Nephron progenitor cell (in vitro differentiated cells): ENCODE measurements around the gene SPDYC.

Experiments
- DNase-seq: peaks from one replicate; pipeline ENCODE4 v3.0.0; 2021
- H3K27ac Mint-ChIP-seq: 2 replicates; pipeline ENCODE4 v1.8.0; 2021; ENCODE audit warnings: mild to moderate bottlenecking, moderate library complexity, mixed read lengths
- H3K27me3 Mint-ChIP-seq: 2 replicates; pipeline ENCODE4 v1.8.0; 2021; ENCODE audit warnings: mild to moderate bottlenecking, low read depth, mixed read lengths; ENCODE audit not compliant: poor library complexity
- H3K36me3 Mint-ChIP-seq: 2 replicates; pipeline ENCODE4 v1.8.0; 2021; ENCODE audit warnings: low read depth, mixed read lengths
- H3K4me1 Mint-ChIP-seq: 2 replicates; pipeline ENCODE4 v1.8.0; 2021; ENCODE audit warnings: mixed read lengths
- H3K4me3 Mint-ChIP-seq: 2 replicates; pipeline ENCODE4 v1.8.0; 2021; ENCODE audit warnings: mild to moderate bottlenecking, moderate library complexity, mixed read lengths
- H3K9me3 Mint-ChIP-seq: 2 replicates; pipeline ENCODE4 v1.8.0; 2021; ENCODE audit warnings: mild to moderate bottlenecking, moderate library complexity, mixed read lengths
- TF ChIP-seq, protein P1 (sequence below): fragments of 200-600 bp; sonication (generic); IDR thresholded peaks from 2 replicates; pipeline ENCODE4 v1.5.0; 2021; ENCODE audit warnings: antibody characterized with exemption

Gene SPDYC

GRCh38 chr11:65217441-65218423, 47.7 kb downstream of the SPDYC start:
- peaks cover 3% of the 10 kb centered on the region for H3K27me3 Mint-ChIP-seq
- TF ChIP-seq, protein P1, sequence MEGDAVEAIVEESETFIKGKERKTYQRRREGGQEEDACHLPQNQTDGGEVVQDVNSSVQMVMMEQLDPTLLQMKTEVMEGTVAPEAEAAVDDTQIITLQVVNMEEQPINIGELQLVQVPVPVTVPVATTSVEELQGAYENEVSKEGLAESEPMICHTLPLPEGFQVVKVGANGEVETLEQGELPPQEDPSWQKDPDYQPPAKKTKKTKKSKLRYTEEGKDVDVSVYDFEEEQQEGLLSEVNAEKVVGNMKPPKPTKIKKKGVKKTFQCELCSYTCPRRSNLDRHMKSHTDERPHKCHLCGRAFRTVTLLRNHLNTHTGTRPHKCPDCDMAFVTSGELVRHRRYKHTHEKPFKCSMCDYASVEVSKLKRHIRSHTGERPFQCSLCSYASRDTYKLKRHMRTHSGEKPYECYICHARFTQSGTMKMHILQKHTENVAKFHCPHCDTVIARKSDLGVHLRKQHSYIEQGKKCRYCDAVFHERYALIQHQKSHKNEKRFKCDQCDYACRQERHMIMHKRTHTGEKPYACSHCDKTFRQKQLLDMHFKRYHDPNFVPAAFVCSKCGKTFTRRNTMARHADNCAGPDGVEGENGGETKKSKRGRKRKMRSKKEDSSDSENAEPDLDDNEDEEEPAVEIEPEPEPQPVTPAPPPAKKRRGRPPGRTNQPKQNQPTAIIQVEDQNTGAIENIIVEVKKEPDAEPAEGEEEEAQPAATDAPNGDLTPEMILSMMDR, result no peak
- H3K9me3 Mint-ChIP-seq, result no peaks in the 10 kb centered on the region
- DNase-seq, result no peak
- no peaks in the 10 kb centered on the region for H3K36me3 Mint-ChIP-seq
- peak overlapping the region; percentile 27 for H3K27ac Mint-ChIP-seq
- no peak overlapping the region for H3K4me3 Mint-ChIP-seq
- peaks cover 52% of the 10 kb centered on the region for H3K4me1 Mint-ChIP-seq

- H3K27me3 Mint-ChIP-seq, result peaks cover 3% of the 10 kb centered on the region
- H3K9me3 Mint-ChIP-seq, result no peaks in the 10 kb centered on the region
- TF ChIP-seq, protein P1, result no peak
- H3K27ac Mint-ChIP-seq, result peak overlapping the region; percentile 27
- no peaks in the 10 kb centered on the region for H3K36me3 Mint-ChIP-seq
- peaks cover 45% of the 10 kb centered on the region for H3K4me1 Mint-ChIP-seq
- no peak for DNase-seq
- H3K4me3 Mint-ChIP-seq, result no peak overlapping the region
These were observed 48.4 kb downstream of the SPDYC start for GRCh38 chr11:65218446-65218845.

- Mint-ChIP-seq H3K27ac (peak overlapping the region; percentile 24), H3K4me3 (no peak overlapping the region), H3K36me3 (no peaks in the 10 kb centered on the region), H3K4me1 (peaks cover 38% of the 10 kb centered on the region), H3K27me3 (peaks cover 8% of the 10 kb centered on the region), H3K9me3 (no peaks in the 10 kb centered on the region)
- no peak for DNase-seq
- TF ChIP-seq, protein P1, result no peak
These were observed 49.8 kb downstream of the SPDYC start for GRCh38 chr11:65219930-65220213.

DNA sequence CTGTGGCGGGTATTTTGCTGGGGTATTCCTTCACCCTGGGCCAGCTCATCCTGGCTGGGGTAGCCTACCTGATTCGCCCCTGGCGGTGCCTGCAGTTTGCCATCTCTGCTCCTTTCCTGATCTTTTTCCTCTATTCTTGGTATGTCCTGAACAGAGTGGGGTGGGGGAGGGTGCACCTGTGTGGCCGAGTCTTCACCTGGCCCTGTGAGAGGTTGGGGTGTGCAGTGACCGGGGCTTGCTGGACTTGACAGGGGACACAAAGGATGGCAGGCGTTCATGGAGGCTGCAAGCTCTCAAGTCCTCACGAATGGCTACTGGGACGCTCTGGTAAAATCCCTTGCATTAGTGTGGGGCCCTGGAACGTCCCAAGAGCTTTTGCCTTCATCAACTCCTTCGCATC, 51.0 kb downstream of the SPDYC start:
- no peak for DNase-seq
- Mint-ChIP-seq H3K9me3 (no peaks in the 10 kb centered on the region), H3K36me3 (no peaks in the 10 kb centered on the region), H3K4me3 (no peak overlapping the region), H3K27ac (no peak overlapping the region), H3K27me3 (peaks cover 13% of the 10 kb centered on the region), H3K4me1 (peaks cover 40% of the 10 kb centered on the region)
- TF ChIP-seq, protein P1, result no peak
